ENCODE data around the gene HOXD8. TPM values are rescaled to one million over a fixed set of nuclear protein-coding genes. Genes with fewer than 3 reads are reported as not detected.

HOXD8 gene
- total and polyA plus RNA-seq, 10 of the 15 experiments (the other 5 are each of a cell fraction or from before 2014, with no cell fraction given): not detected

- no peak for TF ChIP-seq NFXL1 (IDR thresholded peaks at IDR 0.05; ENCODE audit: borderline replicate concordance)
- no peak for TF ChIP-seq TARDBP (IDR thresholded peaks at IDR 0.05; ENCODE audit: borderline replicate concordance)
These were observed 30.9 kb upstream of the HOXD8 start (continued) for GRCh38 chr2:176098366-176099158.

- ChIA-PET POLR2A (no interaction called here), CTCF (interaction anchor here (0.8 to 2.2 kb wide), 2 partner anchors 11 to 411 kb away, joined by 3 to 9 read pairs; no protein-coding TSS in a partner anchor), RAD21 (ENCODE audit: unreplicated experiment) (interaction anchor here (0.7 kb wide), 1 partner anchor 409 kb away, joined by 3 read pairs; no protein-coding TSS in a partner anchor), SMC1A (ENCODE audit: uncharacterized antibody, unreplicated experiment) (no interaction called here)
- no peak overlapping the region for H3K27ac ChIP-seq (ENCODE audit: control insufficient read depth, insufficient read depth)
- peaks cover 3% of the 10 kb centered on the region; the same call in 1 of the 2 replicates for H3K4me1 ChIP-seq (ENCODE audit: control insufficient read depth, insufficient read depth, low read length)
- no peak for FAIRE-seq
- no peak overlapping the region for H2AFZ ChIP-seq (ENCODE audit: control insufficient read depth, low read depth, low read length)
- no TSS peak for BruUV-seq (replicated peaks)
- ATAC-seq: no peak
- peaks cover 14 to 35% of the 10 kb centered on the region in 2 experiments for H3K27me3 ChIP-seq (replicated peaks in 1 of 2; ENCODE audit: control insufficient read depth in 2 of 2, insufficient read depth in 2 of 2, low read length in 1 of 2)
- no peaks in the 10 kb centered on the region for H4K20me1 ChIP-seq (ENCODE audit: control insufficient read depth, insufficient read depth)
- DNase-seq (ENCODE audit: low read depth, low spot score): no peak
- H3K79me2 ChIP-seq (ENCODE audit: control insufficient read depth, insufficient read depth, low read length): no peaks in the 10 kb centered on the region
- H3K9ac ChIP-seq (ENCODE audit: control insufficient read depth, insufficient read depth, low read length): no peak overlapping the region
- in situ Hi-C loops (cut with MboI) (loop anchor here (5.0 kb wide), 2 partner anchors 412 to 732 kb away; no protein-coding TSS in a partner anchor), intact Hi-C loops (cut with micrococcal nuclease; ENCODE audit: unreplicated experiment) (no loop called here)
- no peaks in the 10 kb centered on the region; the same call in 2 of the 3 replicates for H3K9me3 ChIP-seq (replicated peaks; ENCODE audit: control insufficient read depth, insufficient read depth, low read length)
- no peak overlapping the region for H3K4me3 ChIP-seq
- H3K36me3 ChIP-seq (ENCODE audit: control insufficient read depth in 2 of 2, insufficient read depth in 2 of 2, low read length in 1 of 2): no peaks in the 10 kb centered on the region
- WGBS (ENCODE audit: insufficient coverage, insufficient replicate concordance, low lambda C conversion rate, missing lambda C conversion rate): 40% methylated on average over 26 of the region's 30 CpGs
- no peak for TF ChIP-seq POLR2AphosphoS2 (IDR thresholded peaks at IDR 0.05; ENCODE audit: low read depth, low read length)
- H3K4me2 ChIP-seq (ENCODE audit: control insufficient read depth, insufficient read depth): no peak overlapping the region
These were observed 30.3 kb upstream of the HOXD8 start for GRCh38 chr2:176099159-176099727.
